Measurements from ENCODE around the gene PDE6A.
A peak's percentile ranks its signal among the peaks of the same experiment; 100 is the strongest.

The PDE6A gene

GRCh38 chr5:149869411-149869821 lies 75.2 kb downstream of the PDE6A start:
- no peak for DNase-seq (ENCODE audit: low read depth in 1 of 2, low spot score in 1 of 2)
- TF ChIP-seq REST (IDR thresholded peaks at IDR 0.05; ENCODE audit: insufficient replicate concordance, low read depth) = no peak
- no peak for TF ChIP-seq SPI1 (IDR thresholded peaks at IDR 0.05; ENCODE audit: borderline replicate concordance, low read depth)
- no peak for TF ChIP-seq CTCF (IDR thresholded peaks at IDR 0.05; ENCODE audit: insufficient read depth, low read length)
- no peak for TF ChIP-seq POLR2AphosphoS5 (IDR thresholded peaks at IDR 0.05; ENCODE audit: low read depth)
- TF ChIP-seq GABPA (IDR thresholded peaks at IDR 0.05; ENCODE audit: low read depth) = no peak
- H3K27ac ChIP-seq (replicated peaks) = no peak overlapping the region
- H3K27me3 ChIP-seq (ENCODE audit: insufficient read depth, poor library complexity, severe bottlenecking) = no peaks in the 10 kb centered on the region
- H3K4me3 ChIP-seq (replicated peaks; ENCODE audit: insufficient read depth, low read length) = no peak overlapping the region

- no peak for TF ChIP-seq GABPA (IDR thresholded peaks at IDR 0.05; ENCODE audit: low read depth)
- TF ChIP-seq REST (IDR thresholded peaks at IDR 0.05; ENCODE audit: insufficient replicate concordance, low read depth) = no peak
- no peak for TF ChIP-seq SPI1 (IDR thresholded peaks at IDR 0.05; ENCODE audit: borderline replicate concordance, low read depth)
- TF ChIP-seq POLR2AphosphoS5 (IDR thresholded peaks at IDR 0.05; ENCODE audit: low read depth) = no peak
- no peak for TF ChIP-seq CTCF (IDR thresholded peaks at IDR 0.05; ENCODE audit: insufficient read depth, low read length)
- no peaks in the 10 kb centered on the region for H3K27me3 ChIP-seq (ENCODE audit: insufficient read depth, poor library complexity, severe bottlenecking)
- H3K27ac ChIP-seq (replicated peaks) = no peak overlapping the region
- peak in 1 of 2 experiments; percentile 20 for DNase-seq (ENCODE audit: low read depth in 1 of 2, low spot score in 1 of 2)
- H3K4me3 ChIP-seq (replicated peaks; ENCODE audit: insufficient read depth, low read length) = no peak overlapping the region
These were observed 78.8 kb downstream of the PDE6A start for GRCh38 chr5:149865746-149866145.

GRCh38 chr5:149863830-149864229 lies 80.8 kb downstream of the PDE6A start:
- TF ChIP-seq GABPA (IDR thresholded peaks at IDR 0.05; ENCODE audit: low read depth) (no peak), SPI1 (IDR thresholded peaks at IDR 0.05; ENCODE audit: borderline replicate concordance, low read depth) (no peak), CTCF (IDR thresholded peaks at IDR 0.05; ENCODE audit: insufficient read depth, low read length) (no peak), POLR2AphosphoS5 (IDR thresholded peaks at IDR 0.05; ENCODE audit: low read depth) (no peak), REST (IDR thresholded peaks at IDR 0.05; ENCODE audit: insufficient replicate concordance, low read depth) (no peak)
- no peaks in the 10 kb centered on the region for H3K27me3 ChIP-seq (ENCODE audit: insufficient read depth, poor library complexity, severe bottlenecking)
- no peak overlapping the region for H3K27ac ChIP-seq (replicated peaks)
- H3K4me3 ChIP-seq (replicated peaks; ENCODE audit: insufficient read depth, low read length) = no peak overlapping the region
- DNase-seq (ENCODE audit: low read depth in 1 of 2, low spot score in 1 of 2) = no peak

Measured in HL-60 (cell line).